ENCODE measurements around the gene SAMD4B.

Gene SAMD4B

DNA sequence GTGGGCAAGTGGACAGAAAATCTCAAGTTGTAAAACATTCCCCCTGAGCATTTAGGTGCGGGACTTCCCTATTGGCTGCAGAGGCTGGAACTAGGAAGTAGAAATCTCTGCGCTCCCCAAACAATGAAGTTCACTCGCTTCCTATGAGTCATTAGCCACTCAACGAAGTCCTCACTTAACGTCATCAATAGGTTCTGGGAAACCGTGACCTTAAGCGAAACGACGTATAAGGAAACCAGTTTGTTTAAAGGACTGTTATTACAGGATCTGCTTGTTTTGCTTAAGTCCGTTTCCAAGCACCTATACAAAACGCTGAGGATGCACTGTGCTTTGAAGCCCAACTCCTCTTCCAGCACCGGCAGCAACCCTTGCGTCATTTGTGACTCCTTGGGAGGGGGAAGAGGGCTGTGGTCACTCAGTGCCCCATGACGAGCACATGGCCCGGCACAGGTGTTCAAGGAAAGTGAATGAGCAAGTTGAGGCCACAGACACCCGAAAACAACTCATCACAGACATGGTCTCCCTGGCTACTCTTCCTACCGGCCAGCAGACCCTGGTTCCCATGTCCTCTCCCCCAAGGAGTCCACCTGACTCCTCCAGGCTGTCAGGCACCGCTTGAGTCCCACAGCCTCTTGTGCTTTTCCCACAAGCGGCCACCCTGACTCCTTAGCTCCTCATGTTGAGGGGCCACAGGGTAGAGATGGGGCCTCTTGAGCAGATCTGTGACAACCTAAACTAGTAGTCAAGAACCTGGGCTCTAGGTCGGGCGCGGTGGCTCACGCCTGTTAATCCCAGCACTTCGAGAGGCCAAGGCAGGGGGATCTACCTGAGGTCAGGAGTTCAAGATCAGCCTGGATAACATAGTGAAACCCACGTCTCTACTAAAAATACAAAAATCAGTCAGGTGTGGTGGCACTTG is 88.7 kb downstream of the SAMD4B start:
- Histone ChIP-seq H3K9me3 (ENCODE audit: low read length) (no peaks in the 10 kb centered on the region), H3K4me1 (ENCODE audit: insufficient read depth, low read length, severe bottlenecking) (peaks cover 16% of the 10 kb centered on the region), H3K27me3 (ENCODE audit: insufficient read depth, low read length) (no peaks in the 10 kb centered on the region; the same call in 1 of the 2 replicates), H2AFZ (ENCODE audit: low read length) (no peak overlapping the region), H3F3A (ENCODE audit: insufficient read depth, low read length) (peaks cover 5% of the 10 kb centered on the region; the same call in 1 of the 2 replicates), H3K9me2 (ENCODE audit: low read depth, low read length) (no peaks in the 10 kb centered on the region), H3K9ac (ENCODE audit: low read length) (no peak overlapping the region), H3K4me3 (ENCODE audit: low read depth, low read length, poor library complexity, severe bottlenecking) (no peak overlapping the region), H3K36me3 (ENCODE audit: insufficient read depth, low read length) (peaks cover 44% of the 10 kb centered on the region), H4K20me1 (ENCODE audit: insufficient read depth, low read length) (0 out of 2 replicates have a peak, but pooled peaks cover 2% of the 10 kb centered on the region), H3K27ac (ENCODE audit: low read depth, low read length, poor library complexity, severe bottlenecking) (no peak overlapping the region), H3K79me2 (ENCODE audit: insufficient read depth, low read length) (peaks cover 9% of the 10 kb centered on the region; the same call in 1 of the 2 replicates), H3K4me2 (ENCODE audit: low read length) (no peak overlapping the region)
- TF ChIP-seq EZH2 (IDR thresholded peaks at IDR 0.05; ENCODE audit: borderline replicate concordance, low read length), result no peak
- TF ChIP-seq, protein P1, sequence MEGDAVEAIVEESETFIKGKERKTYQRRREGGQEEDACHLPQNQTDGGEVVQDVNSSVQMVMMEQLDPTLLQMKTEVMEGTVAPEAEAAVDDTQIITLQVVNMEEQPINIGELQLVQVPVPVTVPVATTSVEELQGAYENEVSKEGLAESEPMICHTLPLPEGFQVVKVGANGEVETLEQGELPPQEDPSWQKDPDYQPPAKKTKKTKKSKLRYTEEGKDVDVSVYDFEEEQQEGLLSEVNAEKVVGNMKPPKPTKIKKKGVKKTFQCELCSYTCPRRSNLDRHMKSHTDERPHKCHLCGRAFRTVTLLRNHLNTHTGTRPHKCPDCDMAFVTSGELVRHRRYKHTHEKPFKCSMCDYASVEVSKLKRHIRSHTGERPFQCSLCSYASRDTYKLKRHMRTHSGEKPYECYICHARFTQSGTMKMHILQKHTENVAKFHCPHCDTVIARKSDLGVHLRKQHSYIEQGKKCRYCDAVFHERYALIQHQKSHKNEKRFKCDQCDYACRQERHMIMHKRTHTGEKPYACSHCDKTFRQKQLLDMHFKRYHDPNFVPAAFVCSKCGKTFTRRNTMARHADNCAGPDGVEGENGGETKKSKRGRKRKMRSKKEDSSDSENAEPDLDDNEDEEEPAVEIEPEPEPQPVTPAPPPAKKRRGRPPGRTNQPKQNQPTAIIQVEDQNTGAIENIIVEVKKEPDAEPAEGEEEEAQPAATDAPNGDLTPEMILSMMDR (IDR thresholded peaks at IDR 0.05; ENCODE audit: low read length), result no peak

DNA sequence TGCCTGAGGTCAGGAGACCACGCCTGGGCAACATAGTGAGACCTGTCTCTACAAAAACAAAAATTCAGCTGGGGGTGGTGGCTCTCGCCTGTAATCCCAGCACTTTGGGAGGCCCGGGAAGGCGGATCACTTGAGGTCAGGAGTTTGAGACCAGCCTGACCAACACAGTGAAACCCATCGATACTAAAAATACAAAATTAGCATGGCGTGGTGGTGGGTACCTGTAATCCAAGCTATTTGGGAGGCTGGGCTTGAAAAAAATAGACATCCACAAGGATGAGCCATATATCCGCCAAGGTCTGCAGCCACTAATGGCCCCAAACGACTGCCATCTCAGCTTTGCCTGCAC is 90.4 kb downstream of the SAMD4B start:
- Histone ChIP-seq H4K20me1 (ENCODE audit: insufficient read depth, low read length) (0 out of 2 replicates have a peak, but pooled peaks cover 2% of the 10 kb centered on the region), H3K9me2 (ENCODE audit: low read depth, low read length) (no peaks in the 10 kb centered on the region), H3K27me3 (ENCODE audit: insufficient read depth, low read length) (no peaks in the 10 kb centered on the region; the same call in 1 of the 2 replicates), H3K36me3 (ENCODE audit: insufficient read depth, low read length) (peaks cover 44% of the 10 kb centered on the region), H2AFZ (ENCODE audit: low read length) (no peak overlapping the region), H3K4me3 (ENCODE audit: low read depth, low read length, poor library complexity, severe bottlenecking) (no peak overlapping the region), H3K9me3 (ENCODE audit: low read length) (no peaks in the 10 kb centered on the region), H3F3A (ENCODE audit: insufficient read depth, low read length) (peaks cover 5% of the 10 kb centered on the region; the same call in 1 of the 2 replicates), H3K79me2 (ENCODE audit: insufficient read depth, low read length) (peaks cover 9% of the 10 kb centered on the region; the same call in 1 of the 2 replicates), H3K9ac (ENCODE audit: low read length) (no peak overlapping the region), H3K4me2 (ENCODE audit: low read length) (no peak overlapping the region), H3K27ac (ENCODE audit: low read depth, low read length, poor library complexity, severe bottlenecking) (no peak overlapping the region), H3K4me1 (ENCODE audit: insufficient read depth, low read length, severe bottlenecking) (peaks cover 25% of the 10 kb centered on the region)
- TF ChIP-seq, protein P1 (IDR thresholded peaks at IDR 0.05; ENCODE audit: low read length), result no peak

DNA sequence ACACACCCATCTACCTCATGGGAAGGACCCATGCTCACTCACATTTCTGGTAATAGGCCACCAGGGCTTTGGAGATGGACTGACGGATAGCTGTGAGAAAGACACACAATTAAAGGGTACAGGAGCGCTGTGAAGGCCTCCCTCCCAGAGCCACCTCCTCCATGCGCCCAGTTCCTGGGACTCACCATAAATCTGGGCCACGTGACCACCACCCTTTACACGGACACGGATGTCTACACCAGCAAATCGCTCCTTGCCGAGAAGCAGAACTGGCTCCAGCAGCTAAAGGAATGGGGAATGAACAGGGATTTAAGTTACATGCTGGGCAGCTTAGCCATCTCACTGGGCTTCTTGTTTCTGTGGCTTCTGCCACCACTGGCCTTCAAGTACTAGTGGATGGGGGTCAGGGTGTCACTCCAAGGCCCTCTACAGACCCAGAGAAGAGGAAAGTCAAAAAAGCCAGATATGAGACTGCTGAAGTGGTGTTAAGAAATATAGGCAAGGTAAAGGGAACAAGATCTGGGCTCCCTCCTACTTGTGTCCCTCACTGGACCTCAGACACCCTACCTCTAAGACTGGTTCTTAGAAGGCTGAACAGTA is 91.4 kb downstream of the SAMD4B start:
- Histone ChIP-seq H3K4me1 (ENCODE audit: insufficient read depth, low read length, severe bottlenecking) (peaks cover 25% of the 10 kb centered on the region), H3K79me2 (ENCODE audit: insufficient read depth, low read length) (peaks cover 9% of the 10 kb centered on the region; the same call in 1 of the 2 replicates), H3K4me3 (ENCODE audit: low read depth, low read length, poor library complexity, severe bottlenecking) (peak overlapping the region; percentile 97), H3K9me3 (ENCODE audit: low read length) (no peaks in the 10 kb centered on the region), H2AFZ (ENCODE audit: low read length) (no peak overlapping the region), H3K9ac (ENCODE audit: low read length) (peak overlapping the region; percentile 98; the same call in 1 of the 2 replicates), H3K27ac (ENCODE audit: low read depth, low read length, poor library complexity, severe bottlenecking) (no peak overlapping the region), H3K27me3 (ENCODE audit: insufficient read depth, low read length) (no peaks in the 10 kb centered on the region; the same call in 1 of the 2 replicates), H3K4me2 (ENCODE audit: low read length) (peak overlapping the region; percentile 80), H4K20me1 (ENCODE audit: insufficient read depth, low read length) (0 out of 2 replicates have a peak, but pooled peaks cover 2% of the 10 kb centered on the region), H3K9me2 (ENCODE audit: low read depth, low read length) (no peaks in the 10 kb centered on the region), H3K36me3 (ENCODE audit: insufficient read depth, low read length) (peaks cover 44% of the 10 kb centered on the region), H3F3A (ENCODE audit: insufficient read depth, low read length) (peaks cover 5% of the 10 kb centered on the region; the same call in 1 of the 2 replicates)
- TF ChIP-seq, protein P1 (IDR thresholded peaks at IDR 0.05; ENCODE audit: low read length), result no peak
- TF ChIP-seq EZH2 (IDR thresholded peaks at IDR 0.05; ENCODE audit: borderline replicate concordance, low read length), result no peak
